Caco-2 (cell line): ENCODE results near the gene HES5. TPM values are rescaled to one million over a fixed set of nuclear protein-coding genes. Genes with fewer than 3 reads are reported as not detected.

Source experiments
- BruUV-seq: library from RNA; stranded (reverse); fragments of 400-500 nt; replicated peaks from 2 replicates; lab custom pipeline; 2021; lab: Mats Ljungman, UMichigan
- CTCF ChIA-PET: fragments of 300-600 bp; sonication (Branson Sonifier 250); formaldehyde crosslinking; loops from one replicate; lab custom pipeline; 2022; ENCODE audit warnings: antibody characterized with exemption; lab: Charles Lee
- POLR2A ChIA-PET: fragments of 300-600 bp; sonication (Branson Sonifier 250); formaldehyde crosslinking; loops from one replicate; lab custom pipeline; 2022; ENCODE audit warnings: antibody characterized with exemption; lab: Charles Lee
- DNase-seq, 2 experiments: peaks; one replicate each; pipeline versions ENCODE4 v3.0.0 to v3.0.0-alpha.2; 2020 to 2022
- H3K27me3 ChIP-seq: replicated peaks from 2 replicates; pipeline ENCODE4 v1.6.0; 2011; ENCODE audit warnings: low read length; ENCODE audit not compliant: control insufficient read depth, insufficient read depth
- H3K36me3 ChIP-seq: 2 replicates; pipeline ENCODE4 v1.5.1; 2011; ENCODE audit warnings: low read length; ENCODE audit not compliant: control insufficient read depth, insufficient read depth
- H3K4me1 ChIP-seq: fragments of 250-450 bp; sonication (Bioruptor Pico); 2 replicates; pipeline ENCODE4 v1.5.1; 2020; ENCODE audit warnings: mild to moderate bottlenecking
- H3K4me3 ChIP-seq: 2 replicates; pipeline ENCODE4 v1.5.1; 2011; ENCODE audit warnings: low read depth, mild to moderate bottlenecking, control low read depth, low read length
- H3K9me3 ChIP-seq: fragments of 250-450 bp; sonication (Bioruptor Pico); 2 replicates; pipeline ENCODE4 v1.5.1; 2020; ENCODE audit warnings: mild to moderate bottlenecking, moderate library complexity
- H3K27ac Mint-ChIP-seq: one replicate; pipeline ENCODE4 v1.8.0; 2022; ENCODE audit warnings: mixed read lengths; ENCODE audit not compliant: unreplicated experiment
- H3K27me3 Mint-ChIP-seq: one replicate; pipeline ENCODE4 v1.8.0; 2022; ENCODE audit warnings: mixed read lengths; ENCODE audit not compliant: insufficient read depth, unreplicated experiment
- H3K36me3 Mint-ChIP-seq: one replicate; pipeline ENCODE4 v1.8.0; 2022; ENCODE audit warnings: mild to moderate bottlenecking, mixed read lengths; ENCODE audit not compliant: insufficient read depth, unreplicated experiment
- H3K4me1 Mint-ChIP-seq: one replicate; pipeline ENCODE4 v1.8.0; 2022; ENCODE audit warnings: low read depth, mixed read lengths; ENCODE audit not compliant: unreplicated experiment
- H3K4me3 Mint-ChIP-seq: one replicate; pipeline ENCODE4 v1.8.0; 2022; ENCODE audit warnings: mild to moderate bottlenecking, moderate library complexity, mixed read lengths; ENCODE audit not compliant: unreplicated experiment
- H3K9me3 Mint-ChIP-seq: one replicate; pipeline ENCODE4 v1.8.0; 2022; ENCODE audit warnings: mixed read lengths; ENCODE audit not compliant: unreplicated experiment
- intact Hi-C: fragments of 100-400 bp; cut with micrococcal nuclease; formaldehyde crosslinking; loops from one replicate; pipeline ENCODE4 v1.10.0; 2022; ENCODE audit not compliant: unreplicated experiment
- total RNA-seq: library from RNA; stranded (reverse); gene quantifications from 2 replicates; pipeline ENCODE4 v1.2.3, GENCODE V29; 2022
- TF ChIP-seq, protein P1 (sequence below), 2 experiments: fragments of 200-600 bp in 1 of 2; IDR thresholded peaks; 1 replicate in 1 of 2; 2 replicates in 1 of 2; pipeline versions ENCODE4 v1.5.1 to v1.8.0; 2011 to 2022; ENCODE audit warnings: antibody characterized with exemption in 1 of 2, control low read depth in 1 of 2, inconsistent platforms in 1 of 2, low read depth in 1 of 2, low read length in 1 of 2, mild to moderate bottlenecking in 1 of 2, moderate library complexity in 1 of 2; ENCODE audit not compliant: insufficient read depth in 1 of 2, severe bottlenecking in 1 of 2, unreplicated experiment in 1 of 2

Gene HES5
- total RNA-seq, 1 experiment from 2014 or later: not detected

DNA sequence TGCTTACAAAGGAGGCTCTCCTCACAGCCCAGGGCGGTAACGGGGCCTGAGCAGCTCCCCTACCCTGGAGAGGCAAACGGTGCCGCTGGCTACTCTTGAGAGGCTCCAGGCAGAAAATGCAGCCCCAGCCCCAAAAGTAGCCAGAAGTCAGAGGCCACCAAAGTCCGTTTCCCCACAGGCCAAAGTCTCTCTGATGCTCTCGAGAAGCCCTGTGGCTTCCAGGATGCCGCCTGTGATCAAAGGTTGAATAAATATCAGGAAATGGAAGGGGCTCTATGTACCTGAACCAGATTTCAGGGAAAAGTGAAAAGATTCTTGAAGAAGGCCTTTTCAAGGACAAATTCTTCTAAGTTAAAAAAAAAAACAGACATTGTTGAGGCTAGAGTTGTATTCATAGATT, 7.8 kb downstream of the HES5 start:
- H3K4me3 Mint-ChIP-seq: no peak overlapping the region
- peaks cover 6% of the 10 kb centered on the region for H3K36me3 Mint-ChIP-seq
- TF ChIP-seq, protein P1, sequence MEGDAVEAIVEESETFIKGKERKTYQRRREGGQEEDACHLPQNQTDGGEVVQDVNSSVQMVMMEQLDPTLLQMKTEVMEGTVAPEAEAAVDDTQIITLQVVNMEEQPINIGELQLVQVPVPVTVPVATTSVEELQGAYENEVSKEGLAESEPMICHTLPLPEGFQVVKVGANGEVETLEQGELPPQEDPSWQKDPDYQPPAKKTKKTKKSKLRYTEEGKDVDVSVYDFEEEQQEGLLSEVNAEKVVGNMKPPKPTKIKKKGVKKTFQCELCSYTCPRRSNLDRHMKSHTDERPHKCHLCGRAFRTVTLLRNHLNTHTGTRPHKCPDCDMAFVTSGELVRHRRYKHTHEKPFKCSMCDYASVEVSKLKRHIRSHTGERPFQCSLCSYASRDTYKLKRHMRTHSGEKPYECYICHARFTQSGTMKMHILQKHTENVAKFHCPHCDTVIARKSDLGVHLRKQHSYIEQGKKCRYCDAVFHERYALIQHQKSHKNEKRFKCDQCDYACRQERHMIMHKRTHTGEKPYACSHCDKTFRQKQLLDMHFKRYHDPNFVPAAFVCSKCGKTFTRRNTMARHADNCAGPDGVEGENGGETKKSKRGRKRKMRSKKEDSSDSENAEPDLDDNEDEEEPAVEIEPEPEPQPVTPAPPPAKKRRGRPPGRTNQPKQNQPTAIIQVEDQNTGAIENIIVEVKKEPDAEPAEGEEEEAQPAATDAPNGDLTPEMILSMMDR (IDR thresholded peaks at IDR 0.05; ENCODE audit: insufficient read depth in 1 of 2, low read depth in 1 of 2, low read length in 1 of 2, severe bottlenecking in 1 of 2, unreplicated experiment in 1 of 2): no peak
- no peaks in the 10 kb centered on the region for H3K9me3 Mint-ChIP-seq
- no peaks in the 10 kb centered on the region for H3K4me1 Mint-ChIP-seq
- no peak overlapping the region for H3K27ac Mint-ChIP-seq
- Histone ChIP-seq H3K27me3 (no peaks in the 10 kb centered on the region), H3K4me3 (no peak overlapping the region), H3K4me1 (0 out of 2 replicates have a peak, but pooled peaks cover 3% of the 10 kb centered on the region), H3K36me3 (no peaks in the 10 kb centered on the region), H3K9me3 (no peaks in the 10 kb centered on the region)
- BruUV-seq: no TSS peak
- intact Hi-C loops: no loop called here
- H3K27me3 Mint-ChIP-seq: peaks cover 4% of the 10 kb centered on the region
- POLR2A ChIA-PET: no interaction called here
- CTCF ChIA-PET: no interaction called here
- no peak for DNase-seq

DNA sequence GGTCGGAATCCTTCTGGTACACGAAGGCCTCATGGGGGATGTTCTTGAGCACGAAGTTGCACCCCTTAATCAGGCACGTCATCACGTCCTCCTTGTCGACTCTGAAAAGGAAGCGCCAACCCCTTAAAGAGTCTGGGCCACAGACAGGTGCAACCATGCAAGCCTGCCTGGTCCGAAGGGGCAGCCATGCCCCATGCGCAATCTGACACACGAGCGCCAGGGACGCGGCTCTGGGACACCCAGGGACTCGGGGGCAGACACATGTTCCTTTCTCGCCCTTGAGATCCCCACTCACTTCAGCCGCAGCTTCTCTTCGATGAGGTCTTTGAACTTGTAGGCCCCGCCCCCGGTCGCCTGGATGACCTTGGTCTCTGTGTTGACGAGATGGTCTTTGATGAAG, 9.3 kb downstream of the HES5 start:
- no peaks in the 10 kb centered on the region for H3K27me3 Mint-ChIP-seq
- peaks cover 6% of the 10 kb centered on the region for H3K36me3 Mint-ChIP-seq
- no peaks in the 10 kb centered on the region for H3K4me1 Mint-ChIP-seq
- POLR2A ChIA-PET: no interaction called here
- no peaks in the 10 kb centered on the region for H3K9me3 ChIP-seq
- CTCF ChIA-PET: no interaction called here
- no peak for DNase-seq
- TF ChIP-seq, protein P1 (IDR thresholded peaks at IDR 0.05; ENCODE audit: insufficient read depth in 1 of 2, low read depth in 1 of 2, low read length in 1 of 2, severe bottlenecking in 1 of 2, unreplicated experiment in 1 of 2): no peak
- no peak overlapping the region for H3K4me3 ChIP-seq
- no peak overlapping the region for H3K27ac Mint-ChIP-seq
- H3K9me3 Mint-ChIP-seq: no peaks in the 10 kb centered on the region
- no TSS peak for BruUV-seq
- H3K4me1 ChIP-seq: no peaks in the 10 kb centered on the region
- intact Hi-C loops: no loop called here
- no peak overlapping the region for H3K4me3 Mint-ChIP-seq
- H3K36me3 ChIP-seq: no peaks in the 10 kb centered on the region
- no peaks in the 10 kb centered on the region for H3K27me3 ChIP-seq

DNA sequence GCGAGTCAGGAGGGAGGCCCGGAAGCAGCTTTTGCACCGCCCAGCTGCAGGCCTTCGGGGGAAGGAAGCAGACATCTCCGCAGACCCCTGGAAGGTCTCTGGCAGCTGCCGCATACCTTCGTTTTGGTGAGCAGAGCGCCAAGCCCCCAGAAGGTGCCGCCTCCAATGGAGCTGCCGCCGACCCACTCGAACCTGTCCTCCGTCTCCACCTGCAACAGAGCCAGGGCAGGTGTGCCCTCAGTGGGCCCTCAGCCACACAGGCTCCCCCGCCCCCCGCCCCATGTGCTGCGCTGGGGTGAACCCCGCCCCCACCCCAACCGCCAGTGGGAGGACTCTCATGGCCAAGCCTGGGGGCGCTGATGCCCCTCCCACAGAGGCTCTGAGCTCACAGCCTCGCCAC, 9.9 kb downstream of the HES5 start:
- no peaks in the 10 kb centered on the region for H3K4me1 ChIP-seq
- Mint-ChIP-seq H3K36me3 (peaks cover 11% of the 10 kb centered on the region), H3K9me3 (no peaks in the 10 kb centered on the region), H3K4me1 (no peaks in the 10 kb centered on the region), H3K27me3 (no peaks in the 10 kb centered on the region), H3K27ac (no peak overlapping the region), H3K4me3 (no peak overlapping the region)
- ChIA-PET CTCF (no interaction called here), POLR2A (no interaction called here)
- TF ChIP-seq, protein P1 (IDR thresholded peaks at IDR 0.05; ENCODE audit: insufficient read depth in 1 of 2, low read depth in 1 of 2, low read length in 1 of 2, severe bottlenecking in 1 of 2, unreplicated experiment in 1 of 2): no peak
- H3K4me3 ChIP-seq: no peak overlapping the region
- intact Hi-C loops: no loop called here
- DNase-seq: no peak
- H3K36me3 ChIP-seq: no peaks in the 10 kb centered on the region
- no TSS peak for BruUV-seq
- H3K27me3 ChIP-seq: no peaks in the 10 kb centered on the region
- no peaks in the 10 kb centered on the region for H3K9me3 ChIP-seq
